ENCODE results near the gene MCM3AP.

The MCM3AP gene

DNA sequence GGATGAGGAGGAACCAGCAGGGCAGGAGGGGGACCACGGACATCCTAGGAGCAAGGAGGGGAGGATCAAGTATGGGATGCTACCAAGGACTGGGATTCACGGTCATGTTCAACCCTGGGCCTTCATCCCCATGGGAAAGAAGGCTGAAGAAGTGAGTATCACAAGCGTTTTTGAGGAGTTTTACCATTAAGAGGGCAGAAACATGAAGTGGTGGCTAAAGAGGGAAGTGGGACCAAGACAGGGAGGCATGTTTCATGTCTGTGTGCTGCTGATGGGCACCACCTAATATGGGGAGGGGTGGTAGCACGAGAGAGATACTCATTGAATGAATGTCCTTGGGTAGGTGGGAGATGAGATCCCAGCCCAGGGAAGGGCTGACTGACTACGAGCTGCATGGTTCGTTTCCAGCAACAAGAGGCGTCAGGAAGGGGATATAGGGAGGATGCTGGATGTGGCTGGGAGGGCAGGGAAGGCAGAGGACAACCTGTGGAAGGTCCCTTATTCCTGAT is 45.5 kb downstream of the MCM3AP start:
- TF ChIP-seq, protein P1, sequence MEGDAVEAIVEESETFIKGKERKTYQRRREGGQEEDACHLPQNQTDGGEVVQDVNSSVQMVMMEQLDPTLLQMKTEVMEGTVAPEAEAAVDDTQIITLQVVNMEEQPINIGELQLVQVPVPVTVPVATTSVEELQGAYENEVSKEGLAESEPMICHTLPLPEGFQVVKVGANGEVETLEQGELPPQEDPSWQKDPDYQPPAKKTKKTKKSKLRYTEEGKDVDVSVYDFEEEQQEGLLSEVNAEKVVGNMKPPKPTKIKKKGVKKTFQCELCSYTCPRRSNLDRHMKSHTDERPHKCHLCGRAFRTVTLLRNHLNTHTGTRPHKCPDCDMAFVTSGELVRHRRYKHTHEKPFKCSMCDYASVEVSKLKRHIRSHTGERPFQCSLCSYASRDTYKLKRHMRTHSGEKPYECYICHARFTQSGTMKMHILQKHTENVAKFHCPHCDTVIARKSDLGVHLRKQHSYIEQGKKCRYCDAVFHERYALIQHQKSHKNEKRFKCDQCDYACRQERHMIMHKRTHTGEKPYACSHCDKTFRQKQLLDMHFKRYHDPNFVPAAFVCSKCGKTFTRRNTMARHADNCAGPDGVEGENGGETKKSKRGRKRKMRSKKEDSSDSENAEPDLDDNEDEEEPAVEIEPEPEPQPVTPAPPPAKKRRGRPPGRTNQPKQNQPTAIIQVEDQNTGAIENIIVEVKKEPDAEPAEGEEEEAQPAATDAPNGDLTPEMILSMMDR (IDR thresholded peaks at IDR 0.05; ENCODE audit: low read depth, low read length), result no peak
- no peak overlapping the region for H3K4me3 ChIP-seq (ENCODE audit: low read depth, low read length)

DNA sequence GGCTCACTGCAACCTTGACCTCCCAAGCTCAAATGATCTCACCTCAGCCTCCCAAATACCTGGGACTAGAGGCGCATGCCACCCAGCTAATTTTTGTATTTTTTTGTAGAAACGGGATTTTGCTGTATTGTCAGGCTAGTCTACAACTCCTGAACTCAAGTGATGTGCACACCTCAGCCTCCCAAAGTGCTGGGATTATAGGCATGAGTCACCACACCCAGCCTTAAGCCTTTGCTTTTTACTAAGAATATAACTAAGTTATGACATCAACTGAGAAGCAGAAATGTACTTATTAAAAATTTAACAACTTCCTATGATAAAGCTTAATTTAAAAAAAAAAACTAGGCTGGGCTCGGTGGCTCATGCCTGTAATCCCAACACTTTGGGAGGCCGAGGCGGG is 47.9 kb downstream of the MCM3AP start:
- TF ChIP-seq, protein P1 (IDR thresholded peaks at IDR 0.05; ENCODE audit: low read depth, low read length), result no peak
- no peak overlapping the region for H3K4me3 ChIP-seq (ENCODE audit: low read depth, low read length)

DNA sequence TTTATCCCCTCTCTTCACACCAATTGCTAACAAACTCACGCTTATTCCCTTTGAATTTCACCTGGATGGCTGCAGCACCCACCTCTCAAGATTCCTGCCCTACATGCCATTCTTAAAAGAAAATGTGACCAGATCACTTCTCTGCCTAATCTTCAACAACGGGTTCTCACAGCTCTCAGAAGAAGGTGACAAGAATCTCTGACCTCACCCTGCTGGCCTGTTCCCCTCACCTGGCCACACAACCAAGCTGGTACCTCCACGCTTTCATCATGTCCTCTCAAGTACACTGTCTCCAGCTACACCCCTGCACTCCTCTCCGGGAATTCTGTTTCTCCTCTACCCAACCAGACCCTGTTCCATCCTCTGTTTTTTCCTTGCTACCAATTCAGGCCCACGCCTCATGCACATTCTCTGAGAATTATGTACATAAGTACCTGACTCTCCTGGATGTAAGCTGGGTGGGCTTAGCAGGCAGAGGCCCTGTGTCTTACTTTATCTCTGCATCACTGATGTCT is 50.9 kb downstream of the MCM3AP start:
- TF ChIP-seq, protein P1 (IDR thresholded peaks at IDR 0.05; ENCODE audit: low read depth, low read length), result no peak
- H3K4me3 ChIP-seq (ENCODE audit: low read depth, low read length), result no peak overlapping the region

DNA sequence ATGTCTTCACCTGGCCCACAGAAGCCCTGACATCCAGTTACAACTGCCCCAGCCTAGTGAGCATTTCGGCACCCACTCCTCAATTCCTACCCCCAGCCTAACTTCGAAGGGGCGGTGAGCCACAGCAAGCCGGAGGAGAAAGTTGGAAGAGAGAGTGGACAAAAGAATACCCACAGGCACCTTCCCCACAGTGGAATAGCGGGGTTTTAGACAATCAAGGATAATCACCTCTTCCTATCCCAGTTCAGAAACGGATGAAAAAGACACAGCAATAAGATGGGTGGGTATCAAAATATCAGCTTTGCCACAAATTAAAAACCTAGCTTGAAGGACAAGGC is 55.5 kb downstream of the MCM3AP start:
- peak overlapping the region; percentile 65 for H3K4me3 ChIP-seq (ENCODE audit: low read depth, low read length)
- TF ChIP-seq, protein P1 (IDR thresholded peaks at IDR 0.05; ENCODE audit: low read depth, low read length), result no peak

DNA sequence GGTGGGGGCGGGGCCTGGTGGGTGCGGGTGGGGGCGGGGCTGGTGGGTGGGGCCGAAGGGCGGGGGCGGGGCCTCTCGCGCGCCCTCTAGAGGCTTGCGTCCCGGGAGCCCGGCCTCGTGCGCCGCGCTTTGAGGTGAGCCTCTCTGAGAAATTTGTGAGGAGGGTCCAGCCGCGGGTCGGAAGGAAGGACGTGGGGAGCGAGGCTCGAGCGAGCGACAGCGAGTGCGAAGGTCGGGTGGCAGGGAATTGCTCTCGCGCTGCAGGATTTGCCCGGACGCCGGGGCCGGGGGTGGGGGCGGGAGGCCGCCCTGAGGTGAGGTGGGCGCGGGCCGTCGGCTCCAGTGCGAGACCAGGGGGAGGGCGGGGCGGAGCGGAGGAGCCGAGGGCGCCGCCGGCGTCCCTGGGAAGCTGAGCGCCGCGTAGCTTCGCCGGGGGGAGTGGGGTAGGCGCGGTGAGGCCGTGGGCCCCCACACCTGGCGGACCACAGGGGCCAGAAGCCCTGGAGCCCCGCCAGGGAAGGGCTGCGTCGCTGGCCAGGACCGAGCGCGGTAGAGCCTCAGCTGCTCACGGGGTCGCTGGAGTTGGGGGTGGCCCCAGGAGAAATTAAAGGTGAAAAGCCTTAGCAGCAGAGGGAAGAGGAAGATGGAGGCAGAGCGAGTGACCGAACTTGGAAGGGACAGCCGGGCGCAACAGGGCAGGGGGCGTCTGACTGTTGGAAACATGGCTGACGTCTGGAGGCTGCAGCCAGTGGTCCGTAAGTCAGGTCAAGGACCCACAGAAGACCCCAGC is 56.1 kb downstream of the MCM3AP start:
- TF ChIP-seq, protein P1 (IDR thresholded peaks at IDR 0.05; ENCODE audit: low read depth, low read length), result peak; percentile 36
- peak overlapping the region; percentile 65 for H3K4me3 ChIP-seq (ENCODE audit: low read depth, low read length)

DNA sequence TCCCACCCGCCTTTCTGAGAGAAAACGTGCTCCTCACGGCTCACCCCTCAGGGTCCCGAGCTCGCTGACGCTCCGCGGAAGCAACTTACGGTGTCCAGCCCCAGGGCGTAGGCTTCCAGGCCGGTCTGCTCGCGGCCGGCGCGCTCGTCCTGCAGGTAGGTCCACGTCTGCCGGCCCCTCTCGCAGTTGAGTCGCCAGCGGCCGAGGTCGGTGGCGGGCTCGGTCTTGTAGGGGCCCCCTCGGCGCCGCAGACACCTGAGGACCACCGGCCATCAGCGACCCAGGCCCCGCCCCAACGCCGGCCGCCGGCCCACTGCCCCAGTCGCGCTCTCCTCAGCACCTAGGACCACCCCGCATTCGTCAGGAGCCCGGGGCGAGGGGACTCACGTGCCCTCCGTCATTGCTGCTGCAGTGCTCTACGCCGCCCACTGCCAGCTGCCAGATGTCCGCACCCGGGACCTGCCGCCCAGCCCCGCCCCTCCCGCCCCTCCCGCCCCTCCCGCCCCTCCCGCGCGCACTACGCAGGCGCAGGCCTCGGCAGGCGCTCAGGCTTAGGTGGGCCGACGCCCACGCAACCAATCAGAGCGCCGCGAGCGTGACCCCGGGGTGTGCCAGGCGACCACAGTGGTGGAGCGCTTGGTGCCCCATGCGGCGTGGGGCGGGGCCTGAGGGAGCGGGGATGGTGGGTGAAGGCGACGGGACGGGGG is 56.9 kb downstream of the MCM3AP start, which contains the start of gene LSS:
Gene LSS, minus strand, starts transcription at position 430 of the 707 bp plus-strand sequence. Its CDS starts 29 bp downstream, at position 401.
- TF ChIP-seq, protein P1 (IDR thresholded peaks at IDR 0.05; ENCODE audit: low read depth, low read length), result no peak
- peak within 1 kb of the TSS; percentile 91 for H3K4me3 ChIP-seq (ENCODE audit: low read depth, low read length)
